Activated T-helper 1 cell treated with Interleukin-2 at 50 U/mL for 16 hours (primary cell): ENCODE results near the gene KIAA0753.

ENCODE experiments used
- DNase-seq: peaks from one replicate; pipeline ENCODE4 v3.0.0-alpha.2; 2020; ENCODE audit warnings: low read depth

KIAA0753 gene

GRCh38 chr17:6640536-6641246 lies at the start of gene KIAA0753, which contains the start of gene TXNDC17:
Gene KIAA0753, minus strand, starts transcription at chr17:6640711. Its CDS starts 5,608 bp downstream, at chr17:6635103.
Gene TXNDC17, plus strand, starts transcription at chr17:6641060. Its CDS starts 23 bp downstream, at chr17:6641083.
- DNase-seq, result peak; percentile 88

GRCh38 chr17:6688944-6689343 lies 48.4 kb upstream of the KIAA0753 start:
- DNase-seq, result no peak

- no peak for DNase-seq
Observed at GRCh38 chr17:6686026-6686425, 45.5 kb upstream of the KIAA0753 start.

GRCh38 chr17:6684881-6685767 lies 44.6 kb upstream of the KIAA0753 start:
- DNase-seq, result no peak

- no peak for DNase-seq
Observed at GRCh38 chr17:6684460-6684783, 43.9 kb upstream of the KIAA0753 start.

- no peak for DNase-seq
Observed at GRCh38 chr17:6683730-6684459, 43.4 kb upstream of the KIAA0753 start.

GRCh38 chr17:6683081-6683684 lies 42.7 kb upstream of the KIAA0753 start:
- no peak for DNase-seq

- DNase-seq, result no peak
Observed at GRCh38 chr17:6682339-6682738, 41.8 kb upstream of the KIAA0753 start.

- no peak for DNase-seq
Observed at GRCh38 chr17:6681671-6682070, 41.2 kb upstream of the KIAA0753 start.

- no peak for DNase-seq
Observed at GRCh38 chr17:6681176-6681575, 40.7 kb upstream of the KIAA0753 start.

GRCh38 chr17:6679241-6679640 lies 38.7 kb upstream of the KIAA0753 start:
- no peak for DNase-seq

GRCh38 chr17:6677946-6678345 lies 37.4 kb upstream of the KIAA0753 start:
- DNase-seq, result no peak

GRCh38 chr17:6677158-6677831 lies 36.8 kb upstream of the KIAA0753 start:
- no peak for DNase-seq

GRCh38 chr17:6676802-6677157 lies 36.3 kb upstream of the KIAA0753 start:
- DNase-seq, result no peak

- DNase-seq, result no peak
Observed at GRCh38 chr17:6675201-6675825, 34.8 kb upstream of the KIAA0753 start.

GRCh38 chr17:6674586-6674985 lies 34.1 kb upstream of the KIAA0753 start:
- no peak for DNase-seq

- DNase-seq, result no peak
Observed at GRCh38 chr17:6671431-6671830, 30.9 kb upstream of the KIAA0753 start.

GRCh38 chr17:6670999-6671398 lies 30.5 kb upstream of the KIAA0753 start:
- DNase-seq, result no peak

- DNase-seq, result no peak
Observed at GRCh38 chr17:6670571-6670970, 30.1 kb upstream of the KIAA0753 start.

- no peak for DNase-seq
Observed at GRCh38 chr17:6669479-6670212, 29.1 kb upstream of the KIAA0753 start.
